Neuronal stem cell (in vitro differentiated cells): ENCODE results near the gene PPFIA1.
"Not testable (repeated sequence)": the region's sequence is repeated elsewhere in the genome, so short reads cannot be mapped to it uniquely, and the experiment has no call there.

Experiments used
- DNase-seq: peaks from one replicate; pipeline ENCODE4 v3.0.0-alpha.2; 2013; ENCODE audit warnings: low spot score
- H2AFZ ChIP-seq: one replicate; pipeline ENCODE4 v1.6.1; 2013; ENCODE audit warnings: mild to moderate bottlenecking, low read length, inconsistent platforms
- H2AK5ac ChIP-seq: 2 replicates; pipeline ENCODE4 v1.6.1; 2013; ENCODE audit warnings: low read depth, mild to moderate bottlenecking, inconsistent platforms, low read length, moderate library complexity, mixed read lengths
- H2BK120ac ChIP-seq: 2 replicates; pipeline ENCODE4 v1.6.1; 2013; ENCODE audit warnings: low read depth, mild to moderate bottlenecking, inconsistent platforms, low read length, moderate library complexity, mixed read lengths
- H2BK12ac ChIP-seq: one replicate; pipeline ENCODE4 v1.6.1; 2013; ENCODE audit warnings: low read length, inconsistent platforms
- H2BK15ac ChIP-seq: 2 replicates; pipeline ENCODE4 v1.6.1; 2013; ENCODE audit warnings: mild to moderate bottlenecking, low read length, inconsistent platforms, mixed read lengths
- H2BK5ac ChIP-seq: one replicate; pipeline ENCODE4 v1.6.1; 2013; ENCODE audit warnings: inconsistent platforms, mild to moderate bottlenecking, low read length, moderate library complexity
- H3K14ac ChIP-seq: one replicate; pipeline ENCODE4 v1.6.1; 2013; ENCODE audit warnings: low read length, inconsistent platforms
- H3K18ac ChIP-seq: 2 replicates; pipeline ENCODE4 v1.6.1; 2013; ENCODE audit warnings: low read length, inconsistent platforms
- H3K23ac ChIP-seq: 2 replicates; pipeline ENCODE4 v1.6.1; 2013; ENCODE audit warnings: low read depth, mild to moderate bottlenecking, mixed read lengths, low read length, inconsistent platforms; ENCODE audit not compliant: poor library complexity
- H3K27ac ChIP-seq: replicated peaks from 3 replicates; pipeline ENCODE4 v1.5.1; 2013; ENCODE audit warnings: low read length, inconsistent platforms
- H3K27me3 ChIP-seq, 3 experiments: 2 replicates each; pipeline ENCODE4 v1.6.1; 2013; ENCODE audit warnings: low read length in 3 of 3, mild to moderate bottlenecking in 2 of 3, inconsistent platforms in 1 of 3, low read depth in 1 of 3, mixed read lengths in 1 of 3, moderate library complexity in 1 of 3; ENCODE audit not compliant: control insufficient read depth in 3 of 3, insufficient read depth in 3 of 3
- H3K36me3 ChIP-seq, 2 donors: replicated peaks in 1 of 2; 2 replicates each; pipeline ENCODE4 v1.6.1; 2013; ENCODE audit warnings: low read length in 2 of 2; ENCODE audit not compliant: control insufficient read depth in 2 of 2, insufficient read depth in 2 of 2
- H3K4ac ChIP-seq: 2 replicates; pipeline ENCODE4 v1.6.1; 2013; ENCODE audit warnings: inconsistent platforms, mild to moderate bottlenecking, low read length, moderate library complexity
- H3K4me1 ChIP-seq, 2 donors: 1 replicate in 1 of 2; 2 replicates in 1 of 2; pipeline ENCODE4 v1.6.1; 2013; ENCODE audit warnings: low read length in 2 of 2, low read depth in 1 of 2; ENCODE audit not compliant: control insufficient read depth in 2 of 2, insufficient read depth in 1 of 2
- H3K4me2 ChIP-seq: one replicate; pipeline ENCODE4 v1.6.1; 2013; ENCODE audit warnings: mild to moderate bottlenecking, low read length, inconsistent platforms; ENCODE audit not compliant: insufficient read depth, poor library complexity, severe bottlenecking
- H3K4me3 ChIP-seq, 2 donors: 2 replicates each; pipeline ENCODE4 v1.5.1; 2013; ENCODE audit warnings: low read length in 2 of 2, mild to moderate bottlenecking in 2 of 2, inconsistent platforms in 1 of 2, moderate library complexity in 1 of 2
- H3K79me1 ChIP-seq: one replicate; pipeline ENCODE4 v1.6.1; 2013; ENCODE audit warnings: low read depth, mild to moderate bottlenecking, inconsistent platforms, low read length, moderate library complexity
- H3K9ac ChIP-seq: one replicate; pipeline ENCODE4 v1.6.1; 2013; ENCODE audit warnings: mild to moderate bottlenecking, low read depth, low read length, inconsistent platforms; ENCODE audit not compliant: poor library complexity
- H3K9me3 ChIP-seq, 2 donors: replicated peaks in 1 of 2; 2 replicates each; pipeline versions ENCODE3 to v1.6.1; 2013; ENCODE audit warnings: low read length in 2 of 2, mild to moderate bottlenecking in 2 of 2, inconsistent platforms in 1 of 2, low read depth in 1 of 2, mixed read lengths in 1 of 2, moderate library complexity in 1 of 2; ENCODE audit not compliant: control insufficient read depth in 2 of 2, insufficient read depth in 1 of 2
- H4K8ac ChIP-seq: one replicate; pipeline ENCODE4 v1.6.1; 2013; ENCODE audit warnings: low read depth, mild to moderate bottlenecking, inconsistent platforms, low read length, moderate library complexity
- H4K91ac ChIP-seq: one replicate; pipeline ENCODE4 v1.6.1; 2013; ENCODE audit warnings: low read length, low read depth, mild to moderate bottlenecking, inconsistent platforms; ENCODE audit not compliant: poor library complexity
- WGBS, 2 donors: extraction: QIAGEN DNeasy Blood & Tissue Kit; methylation state at CpG; one replicate each; pipeline ENCODE4 v1.1.7; 2013; ENCODE audit warnings: missing lambda C conversion rate in 2 of 2, mixed read lengths in 1 of 2; ENCODE audit not compliant: insufficient read length in 2 of 2, insufficient replicate concordance in 1 of 2; ENCODE audit errors: extremely low coverage in 2 of 2; 5-methylcytosine and 5-hydroxymethylcytosine counted together

PPFIA1 gene

GRCh38 chr11:70387564-70387963 lies 117.1 kb downstream of the PPFIA1 start:
- no peak overlapping the region for H3K9ac ChIP-seq
- no peak overlapping the region for H2AK5ac ChIP-seq
- no peak overlapping the region for H2BK5ac ChIP-seq
- DNase-seq, result no peak
- H2AFZ ChIP-seq, result no peak overlapping the region
- no peak overlapping the region for H3K4me2 ChIP-seq
- no CpG with 5 or more reads among the region's 4 CpGs for WGBS, 2 donors
- H4K91ac ChIP-seq, result no peak overlapping the region
- H3K27ac ChIP-seq, result no peak overlapping the region
- peaks cover 12 to 57% of the 10 kb centered on the region in 2 donors for H3K36me3 ChIP-seq
- H3K79me1 ChIP-seq, result peaks cover 3% of the 10 kb centered on the region
- H4K8ac ChIP-seq, result no peak overlapping the region
- H3K27me3 ChIP-seq, result no peaks in the 10 kb centered on the region
- H2BK15ac ChIP-seq, result no peak overlapping the region
- H3K9me3 ChIP-seq, result no peaks in the 10 kb centered on the region
- no peak overlapping the region for H2BK120ac ChIP-seq
- no peak overlapping the region for H2BK12ac ChIP-seq
- H3K18ac ChIP-seq, result no peak overlapping the region
- no peak overlapping the region for H3K4me3 ChIP-seq
- no peak overlapping the region for H3K4ac ChIP-seq
- H3K23ac ChIP-seq, result no peak overlapping the region
- no peak overlapping the region for H3K14ac ChIP-seq
- H3K4me1 ChIP-seq, result no peaks in the 10 kb centered on the region

DNA sequence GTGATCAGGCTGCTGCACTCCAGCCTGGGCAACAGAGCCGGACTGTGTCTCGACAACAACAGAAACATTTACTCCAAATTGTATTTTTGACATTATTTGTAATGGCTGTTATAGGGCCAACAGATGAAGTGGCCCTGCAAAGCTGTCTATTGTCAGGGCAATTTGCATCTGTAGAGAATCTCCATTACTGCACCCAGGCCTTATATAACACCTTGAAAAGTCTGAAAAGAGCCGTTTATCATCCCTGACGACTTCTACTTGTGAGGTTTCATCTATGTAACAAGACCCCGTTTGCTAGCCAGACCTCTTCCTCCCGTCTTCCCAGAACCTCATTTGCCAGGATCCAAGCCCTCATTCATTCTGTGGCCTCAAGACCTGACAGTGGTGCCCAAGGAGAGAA lies 118.7 kb downstream of the PPFIA1 start:
- peaks cover 21 to 57% of the 10 kb centered on the region in 2 donors for H3K36me3 ChIP-seq
- H3K27ac ChIP-seq, result no peak overlapping the region
- no peak overlapping the region for H3K9ac ChIP-seq
- H2BK15ac ChIP-seq, result no peak overlapping the region
- H3K4me3 ChIP-seq, result no peak overlapping the region
- DNase-seq, result no peak
- no peak overlapping the region for H2BK120ac ChIP-seq
- H2BK5ac ChIP-seq, result no peak overlapping the region
- H3K14ac ChIP-seq, result no peak overlapping the region
- no peak overlapping the region for H3K23ac ChIP-seq
- H3K79me1 ChIP-seq, result peaks cover 5% of the 10 kb centered on the region
- no peak overlapping the region for H2BK12ac ChIP-seq
- no peak overlapping the region for H4K8ac ChIP-seq
- H3K9me3 ChIP-seq, result no peaks in the 10 kb centered on the region
- H3K4ac ChIP-seq, result no peak overlapping the region
- no peaks in the 10 kb centered on the region for H3K4me1 ChIP-seq
- no peak overlapping the region for H2AFZ ChIP-seq
- H3K18ac ChIP-seq, result no peak overlapping the region
- no peaks in the 10 kb centered on the region for H3K27me3 ChIP-seq
- H2AK5ac ChIP-seq, result no peak overlapping the region
- H3K4me2 ChIP-seq, result no peak overlapping the region
- no CpG with 5 or more reads among the region's 6 CpGs for WGBS, 2 donors
- no peak overlapping the region for H4K91ac ChIP-seq

- H3K4ac ChIP-seq, H4K91ac ChIP-seq: not testable (repeated sequence)
Observed at GRCh38 chr11:70390882-70391281, 120.4 kb downstream of the PPFIA1 start.

GRCh38 chr11:70394211-70394950 lies 123.9 kb downstream of the PPFIA1 start:
- WGBS, 2 donors, result no CpG with 5 or more reads among the region's 15 CpGs
- Histone ChIP-seq H3K9me3 (no peaks in the 10 kb centered on the region), H3K14ac (peak overlapping the region; percentile 43), H2BK120ac (no peak overlapping the region), H2AK5ac (no peak overlapping the region), H4K8ac (no peak overlapping the region), H3K27me3 (no peaks in the 10 kb centered on the region), H2AFZ (no peak overlapping the region), H2BK12ac (no peak overlapping the region), H3K4me1 (peaks cover 4 to 11% of the 10 kb centered on the region in 2 donors), H3K23ac (no peak overlapping the region), H3K4ac (no peak overlapping the region), H3K27ac (no peak overlapping the region), H3K4me3 (no peak overlapping the region), H3K79me1 (peaks cover 8% of the 10 kb centered on the region), H2BK5ac (no peak overlapping the region), H3K9ac (peak overlapping the region; percentile 54), H3K18ac (no peak overlapping the region), H3K4me2 (no peak overlapping the region), H3K36me3 (peaks cover 11 to 44% of the 10 kb centered on the region in 2 donors), H2BK15ac (no peak overlapping the region), H4K91ac (no peak overlapping the region)
- DNase-seq, result no peak

More at GRCh38 chr11:70390882-70391281, 120.4 kb downstream of the PPFIA1 start:
- not testable (repeated sequence) for H2BK5ac ChIP-seq, H3K4me2 ChIP-seq, H3K4me3 ChIP-seq, H3K14ac ChIP-seq, DNase-seq, H3K27ac ChIP-seq, H3K9me3 ChIP-seq, H2AK5ac ChIP-seq, H3K27me3 ChIP-seq, H2BK120ac ChIP-seq, H2BK15ac ChIP-seq, H3K23ac ChIP-seq, H3K9ac ChIP-seq, H2BK12ac ChIP-seq, H3K18ac ChIP-seq, H3K79me1 ChIP-seq, H4K8ac ChIP-seq, H2AFZ ChIP-seq, H3K4me1 ChIP-seq
- H3K36me3 ChIP-seq, result peaks cover 13 to 58% of the 10 kb centered on the region in 2 donors
- no CpG with 5 or more reads among the region's 7 CpGs for WGBS, 2 donors
